ENCODE results near the gene PANK1.

PANK1 gene

GRCh38 chr10:89646889-89647657 lies 2.0 kb upstream of the PANK1 start:
- peak overlapping the region; percentile 42 for H3K27ac ChIP-seq (replicated peaks)
- TF ChIP-seq GABPA (IDR thresholded peaks at IDR 0.05; ENCODE audit: low read depth) (no peak), POLR2AphosphoS5 (IDR thresholded peaks at IDR 0.05; ENCODE audit: low read depth) (no peak), REST (IDR thresholded peaks at IDR 0.05; ENCODE audit: insufficient replicate concordance, low read depth) (no peak), SPI1 (IDR thresholded peaks at IDR 0.05; ENCODE audit: borderline replicate concordance, low read depth) (no peak)
- TF ChIP-seq, protein P1, sequence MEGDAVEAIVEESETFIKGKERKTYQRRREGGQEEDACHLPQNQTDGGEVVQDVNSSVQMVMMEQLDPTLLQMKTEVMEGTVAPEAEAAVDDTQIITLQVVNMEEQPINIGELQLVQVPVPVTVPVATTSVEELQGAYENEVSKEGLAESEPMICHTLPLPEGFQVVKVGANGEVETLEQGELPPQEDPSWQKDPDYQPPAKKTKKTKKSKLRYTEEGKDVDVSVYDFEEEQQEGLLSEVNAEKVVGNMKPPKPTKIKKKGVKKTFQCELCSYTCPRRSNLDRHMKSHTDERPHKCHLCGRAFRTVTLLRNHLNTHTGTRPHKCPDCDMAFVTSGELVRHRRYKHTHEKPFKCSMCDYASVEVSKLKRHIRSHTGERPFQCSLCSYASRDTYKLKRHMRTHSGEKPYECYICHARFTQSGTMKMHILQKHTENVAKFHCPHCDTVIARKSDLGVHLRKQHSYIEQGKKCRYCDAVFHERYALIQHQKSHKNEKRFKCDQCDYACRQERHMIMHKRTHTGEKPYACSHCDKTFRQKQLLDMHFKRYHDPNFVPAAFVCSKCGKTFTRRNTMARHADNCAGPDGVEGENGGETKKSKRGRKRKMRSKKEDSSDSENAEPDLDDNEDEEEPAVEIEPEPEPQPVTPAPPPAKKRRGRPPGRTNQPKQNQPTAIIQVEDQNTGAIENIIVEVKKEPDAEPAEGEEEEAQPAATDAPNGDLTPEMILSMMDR (IDR thresholded peaks at IDR 0.05; ENCODE audit: insufficient read depth, low read length) = no peak
- DNase-seq (ENCODE audit: low read depth in 1 of 2, low spot score in 1 of 2) = no peak
- H3K4me3 ChIP-seq (replicated peaks; ENCODE audit: insufficient read depth, low read length) = no peak overlapping the region
- H3K27me3 ChIP-seq (ENCODE audit: insufficient read depth, poor library complexity, severe bottlenecking) = no peaks in the 10 kb centered on the region

GRCh38 chr10:89645742-89646172 lies 715 bp upstream of the PANK1 start:
- no peaks in the 10 kb centered on the region for H3K27me3 ChIP-seq (ENCODE audit: insufficient read depth, poor library complexity, severe bottlenecking)
- TF ChIP-seq, protein P1 (IDR thresholded peaks at IDR 0.05; ENCODE audit: insufficient read depth, low read length) = no peak
- peak overlapping the region; percentile 81 for H3K27ac ChIP-seq (replicated peaks)
- peak overlapping the region; percentile 72; the same call in 1 of the 2 replicates for H3K4me3 ChIP-seq (replicated peaks; ENCODE audit: insufficient read depth, low read length)
- DNase-seq (ENCODE audit: low read depth in 1 of 2, low spot score in 1 of 2) = no peak

- no peaks in the 10 kb centered on the region for H3K27me3 ChIP-seq (ENCODE audit: insufficient read depth, poor library complexity, severe bottlenecking)
- TF ChIP-seq, protein P1 (IDR thresholded peaks at IDR 0.05; ENCODE audit: insufficient read depth, low read length) = no peak
- no peak for TF ChIP-seq POLR2AphosphoS5 (IDR thresholded peaks at IDR 0.05; ENCODE audit: low read depth)
- no peak for TF ChIP-seq REST (IDR thresholded peaks at IDR 0.05; ENCODE audit: insufficient replicate concordance, low read depth)
- no peak for TF ChIP-seq SPI1 (IDR thresholded peaks at IDR 0.05; ENCODE audit: borderline replicate concordance, low read depth)
- TF ChIP-seq GABPA (IDR thresholded peaks at IDR 0.05; ENCODE audit: low read depth) = no peak; the same call in 1 of the 2 replicates
- no peak for DNase-seq (ENCODE audit: low read depth in 1 of 2, low spot score in 1 of 2)
- H3K27ac ChIP-seq (replicated peaks) = peak overlapping the region; percentile 81
- peak overlapping the region; percentile 72 for H3K4me3 ChIP-seq (replicated peaks; ENCODE audit: insufficient read depth, low read length)
These were observed 413 bp downstream of the PANK1 start for GRCh38 chr10:89644691-89644966.
